HG03342 (cell line): ENCODE data around the gene NEK1.
"Not testable (repeated sequence)": the region's sequence is repeated elsewhere in the genome, so short reads cannot be mapped to it uniquely, and the experiment has no call there.

Experiments
- ATAC-seq: cut with Tn5 transposase; IDR thresholded peaks from one replicate; pipeline ENCODE4 v1.9.1; 2021; ENCODE audit warnings: mild to moderate bottlenecking, moderate library complexity; ENCODE audit not compliant: unreplicated experiment

The NEK1 gene

DNA sequence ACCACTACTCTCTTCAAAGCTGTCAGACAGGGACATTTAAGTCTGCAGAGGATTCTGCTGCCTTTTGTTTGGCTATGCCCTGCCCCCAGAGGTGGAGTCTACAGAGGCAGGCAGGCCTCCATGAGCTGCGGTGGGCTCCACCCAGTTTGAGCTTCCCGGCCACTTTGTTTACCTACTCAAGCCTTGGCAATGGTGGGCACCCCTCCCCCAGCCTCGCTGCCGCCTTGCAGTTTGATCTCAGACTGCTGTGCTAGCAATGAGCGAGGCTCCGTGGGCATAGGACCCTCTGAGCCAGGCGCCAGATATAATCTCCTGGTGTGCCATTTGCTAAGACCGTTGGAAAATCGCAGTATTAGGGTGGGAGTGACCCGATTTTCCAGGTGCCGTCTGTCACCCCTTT, 112.5 kb downstream of the NEK1 start:
- not testable (repeated sequence) for ATAC-seq

DNA sequence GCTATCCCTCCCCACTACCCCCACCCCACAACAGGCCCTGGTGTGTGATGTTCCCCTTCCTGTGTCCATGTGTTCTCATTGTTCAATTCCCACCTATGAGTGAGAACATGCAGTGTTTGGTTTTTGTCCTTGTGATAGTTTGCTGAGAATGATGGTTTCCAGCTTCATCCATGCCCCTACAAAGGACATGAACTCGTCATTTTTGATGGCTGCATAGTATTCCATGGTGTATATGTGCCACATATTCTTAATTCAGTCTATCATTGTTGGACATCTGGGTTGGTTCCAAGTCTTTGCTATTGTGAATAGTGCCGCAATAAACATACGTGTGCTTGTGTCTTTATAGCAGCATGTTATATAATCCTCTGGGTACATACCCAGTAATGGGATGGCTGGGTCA, 118.1 kb downstream of the NEK1 start:
- not testable (repeated sequence) for ATAC-seq

DNA sequence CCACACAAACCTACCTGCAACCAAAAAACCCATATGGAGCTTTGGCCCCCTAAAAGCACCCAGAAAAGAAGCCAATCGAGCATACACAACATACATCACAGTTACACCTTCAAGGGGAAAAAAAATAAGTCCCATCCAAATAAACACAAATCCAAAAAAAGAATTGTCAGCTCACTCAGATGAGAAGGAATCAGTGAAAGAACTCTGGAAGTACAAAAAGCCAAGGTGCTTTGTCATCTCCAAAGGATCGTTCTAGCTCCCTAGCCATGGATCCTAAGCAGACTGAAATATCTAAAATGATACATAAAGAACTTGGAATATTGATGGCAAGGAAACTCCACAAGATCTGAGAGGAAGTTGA, 119.2 kb downstream of the NEK1 start:
- ATAC-seq: no peak

DNA sequence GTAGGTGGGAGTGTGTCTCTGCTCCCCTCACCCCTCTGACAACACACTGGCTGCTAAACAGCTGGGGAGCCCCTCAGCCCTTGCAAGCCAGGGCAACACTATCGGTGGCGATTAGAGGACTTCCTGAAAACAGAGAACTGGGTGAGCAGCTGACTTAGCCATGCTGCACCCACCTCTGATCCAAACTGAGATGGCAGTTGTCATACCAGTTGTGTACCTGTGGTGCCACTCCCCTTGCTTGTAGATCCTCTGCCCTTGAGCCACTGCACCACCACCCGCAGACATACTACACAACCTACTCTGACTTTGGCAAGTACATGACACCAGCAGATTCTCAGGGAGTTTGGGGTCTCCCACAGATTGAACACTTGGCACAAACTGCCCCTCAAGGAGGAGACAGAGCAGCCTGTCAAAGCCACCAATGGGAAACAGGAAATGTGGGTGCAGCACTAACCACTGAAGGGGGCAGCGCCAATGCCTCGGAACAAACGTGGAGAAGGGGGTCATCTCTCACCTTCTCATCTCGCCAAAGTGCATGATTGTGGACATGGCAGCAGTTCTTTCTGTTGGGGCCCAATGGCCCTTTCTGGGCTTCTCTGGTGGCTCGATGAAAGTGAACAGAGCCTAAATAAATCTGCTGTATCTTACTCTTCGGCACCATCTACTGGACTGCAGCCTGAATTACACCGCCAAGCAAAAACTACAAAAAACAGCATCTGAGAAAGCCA, 119.8 kb downstream of the NEK1 start:
- ATAC-seq: no peak

DNA sequence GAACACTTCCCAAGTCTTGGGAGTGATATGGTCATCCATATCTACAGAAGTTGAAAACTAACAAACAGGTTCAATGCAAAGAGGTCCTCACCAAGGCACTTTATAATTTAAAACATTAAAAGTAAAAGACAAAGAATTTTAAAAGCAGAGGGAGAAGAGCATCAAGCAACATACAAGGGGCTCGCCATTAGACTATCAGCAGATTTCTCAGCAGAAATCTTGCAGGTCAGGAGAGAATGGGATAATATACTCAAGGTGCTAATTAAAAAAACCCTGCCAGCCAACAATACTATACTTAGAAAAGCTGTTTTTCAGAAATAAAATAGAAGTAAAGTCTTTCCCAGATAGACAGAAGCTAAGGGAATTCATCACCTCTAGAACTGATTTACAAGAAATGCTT, 121.2 kb downstream of the NEK1 start:
- no peak for ATAC-seq

DNA sequence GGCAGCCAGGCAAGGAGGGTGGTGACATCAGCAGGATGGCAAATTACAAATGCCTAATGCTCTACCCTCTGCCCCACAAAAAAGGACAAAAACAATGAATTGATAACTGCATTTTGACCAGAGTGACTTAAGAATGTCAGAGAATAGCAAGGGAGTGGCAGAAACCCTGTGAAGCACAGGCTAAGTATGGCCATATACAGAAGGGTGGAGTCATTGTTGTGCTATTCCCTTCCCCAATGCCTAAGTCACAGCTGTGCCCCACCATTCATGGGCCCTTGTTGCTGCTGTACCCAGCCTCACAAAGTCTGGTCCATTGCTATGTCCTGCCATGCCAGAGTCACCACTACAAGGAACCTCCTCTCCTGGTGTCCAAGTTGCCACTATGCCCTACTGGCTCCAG, 123.1 kb downstream of the NEK1 start:
- no peak for ATAC-seq

DNA sequence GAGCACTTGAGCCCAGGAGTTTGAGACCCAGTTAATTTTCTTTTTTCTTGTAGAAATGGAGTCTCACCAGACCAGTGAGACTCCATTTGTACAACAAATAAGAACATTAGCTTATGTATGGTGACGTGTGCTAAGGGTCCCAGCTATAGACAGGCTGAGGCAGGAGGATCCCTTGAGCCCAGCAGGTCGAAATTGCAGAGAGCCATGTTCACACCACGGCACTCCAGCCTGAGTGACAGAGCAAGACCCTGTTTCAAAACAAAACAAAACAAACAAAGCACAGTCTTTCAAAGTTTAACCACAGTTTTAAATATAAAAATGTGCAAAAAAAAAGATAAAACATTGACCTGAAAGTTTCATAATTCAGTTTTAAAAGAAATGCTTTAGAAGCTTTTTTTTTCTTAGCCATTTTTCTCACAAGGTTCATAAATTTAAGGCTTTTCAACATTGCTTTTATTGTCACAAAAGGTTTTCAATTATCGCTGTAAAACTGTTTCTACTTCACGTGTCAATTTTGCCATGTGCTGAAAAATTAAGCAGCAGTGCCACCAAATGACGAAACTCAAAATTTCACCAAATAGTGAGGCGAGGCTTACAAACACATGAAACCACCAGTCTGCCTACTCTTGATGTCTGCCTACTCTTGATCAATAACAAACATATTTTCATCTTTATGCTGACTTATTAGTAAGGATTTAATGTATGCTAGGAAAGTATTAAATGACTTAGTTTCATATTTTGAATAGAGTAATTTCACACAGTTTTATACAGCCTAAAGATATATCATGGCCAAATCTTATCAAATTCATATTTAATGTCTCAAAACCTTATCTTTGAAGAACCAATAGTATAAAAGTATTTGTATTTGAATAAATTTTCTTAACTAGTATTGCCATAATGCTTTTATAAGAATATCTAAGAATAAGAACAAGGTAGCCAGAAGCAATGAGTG, 126.3 kb downstream of the NEK1 start:
- peak; percentile 78 for ATAC-seq

DNA sequence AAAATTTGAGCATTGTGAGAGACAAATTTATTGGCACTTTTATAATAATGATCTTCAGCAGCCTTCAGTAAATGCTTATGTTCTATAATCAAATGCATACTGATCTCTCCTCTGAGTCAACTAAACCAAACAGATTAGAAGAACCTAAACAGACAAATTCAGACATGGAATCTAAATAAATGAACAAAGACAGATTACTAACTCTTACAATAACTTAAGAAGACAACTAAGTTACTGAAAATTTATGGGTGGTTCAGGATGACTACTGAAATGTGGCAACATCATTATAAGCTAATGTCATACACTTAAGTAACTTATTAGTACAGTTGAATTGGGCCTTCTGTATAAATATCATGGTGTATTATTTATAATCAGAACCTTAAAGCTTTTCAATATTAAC, 127.3 kb downstream of the NEK1 start:
- no peak for ATAC-seq

DNA sequence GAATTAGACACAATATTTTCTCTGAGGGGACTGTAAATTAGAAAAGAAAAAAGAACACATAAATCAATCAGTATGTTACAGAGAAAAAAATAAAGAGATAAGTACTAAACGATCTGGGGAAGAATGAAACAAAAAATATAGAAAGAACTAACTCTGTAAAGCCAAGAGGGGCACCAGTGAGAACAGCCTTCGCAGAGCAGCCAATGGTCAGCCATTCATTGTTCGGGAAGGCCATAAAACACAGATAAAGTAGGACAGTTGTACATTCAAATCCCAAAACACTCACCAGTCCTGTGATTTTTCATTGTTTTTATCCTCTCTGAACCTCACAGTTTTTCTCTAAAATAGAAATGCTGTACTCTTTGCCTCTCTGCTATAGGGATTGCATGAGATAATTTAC, 127.9 kb downstream of the NEK1 start:
- no peak for ATAC-seq

DNA sequence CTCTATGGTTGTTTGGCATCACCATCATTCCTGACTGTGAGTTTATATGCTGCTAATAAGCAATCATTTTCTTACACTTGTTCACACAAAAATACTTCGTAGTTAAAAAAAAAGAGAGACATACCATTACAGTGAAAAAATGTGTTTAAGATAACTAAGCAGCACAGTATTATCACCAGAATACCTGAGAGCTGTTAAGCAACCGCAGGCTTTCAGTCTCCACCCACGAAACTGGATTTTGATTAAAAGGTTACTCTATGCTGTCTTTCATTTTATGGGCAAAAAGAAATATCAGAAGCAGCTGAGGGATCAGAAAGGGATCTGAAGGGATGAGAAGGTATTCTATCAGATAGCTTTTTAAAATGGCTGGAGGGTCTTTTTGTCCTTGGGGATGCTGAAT, 148.3 kb downstream of the NEK1 start:
- no peak for ATAC-seq

DNA sequence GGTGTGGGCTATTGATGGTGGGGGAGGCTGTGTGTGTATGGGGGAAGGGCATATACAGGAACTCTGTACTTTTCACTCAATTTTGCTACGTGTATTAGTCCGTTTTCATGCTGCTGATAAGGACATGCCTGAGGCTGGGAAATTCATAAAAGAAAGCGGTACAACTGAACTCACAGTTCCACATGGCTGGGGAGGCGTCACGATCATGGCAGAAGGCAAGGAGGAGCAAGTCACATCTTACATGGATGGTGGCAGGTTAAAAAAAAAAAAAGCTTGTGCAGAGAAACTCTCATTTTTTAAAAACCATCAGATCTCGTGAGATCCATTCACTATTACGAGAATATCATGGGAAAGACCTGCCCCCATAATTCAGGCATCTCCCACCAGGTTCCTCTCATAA, 152.3 kb downstream of the NEK1 start:
- ATAC-seq: no peak

DNA sequence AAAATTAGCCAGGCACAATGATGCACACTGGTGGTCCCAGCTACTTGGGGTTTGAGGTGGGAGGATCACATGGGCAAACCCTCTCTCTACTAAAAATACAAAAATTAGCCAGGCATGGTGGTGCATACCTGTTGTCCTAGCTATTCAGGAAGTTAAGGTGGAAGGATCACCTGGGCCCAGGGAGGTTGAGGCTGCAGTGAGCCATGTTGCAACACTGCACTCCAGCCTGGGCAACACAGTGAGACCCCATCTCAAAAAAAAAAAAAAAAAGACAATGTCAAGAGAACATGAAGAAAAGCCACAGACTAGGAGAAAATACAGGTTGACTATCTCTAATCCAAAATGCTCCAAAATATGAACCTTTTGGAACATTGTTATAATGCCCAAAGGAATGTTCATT, 153.8 kb downstream of the NEK1 start:
- no peak for ATAC-seq

DNA sequence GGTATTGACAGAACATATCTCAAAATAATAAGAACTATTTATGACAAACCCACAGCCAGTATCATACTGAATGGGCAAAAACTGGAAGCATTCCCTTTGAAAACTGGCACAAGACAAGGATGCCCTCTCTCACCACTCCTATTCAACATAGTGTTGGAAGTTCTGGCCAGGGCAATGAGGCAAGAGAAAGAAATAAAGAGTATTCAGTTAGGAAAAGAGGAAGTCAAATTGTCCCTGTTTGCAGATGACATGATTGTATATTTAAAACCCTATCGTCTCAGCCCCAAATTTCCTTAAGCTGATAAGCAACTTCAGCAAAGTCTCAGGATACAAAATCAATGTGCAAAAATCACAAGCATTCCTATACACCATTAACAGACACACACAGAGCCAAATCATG, 159.7 kb downstream of the NEK1 start:
- not testable (repeated sequence) for ATAC-seq

DNA sequence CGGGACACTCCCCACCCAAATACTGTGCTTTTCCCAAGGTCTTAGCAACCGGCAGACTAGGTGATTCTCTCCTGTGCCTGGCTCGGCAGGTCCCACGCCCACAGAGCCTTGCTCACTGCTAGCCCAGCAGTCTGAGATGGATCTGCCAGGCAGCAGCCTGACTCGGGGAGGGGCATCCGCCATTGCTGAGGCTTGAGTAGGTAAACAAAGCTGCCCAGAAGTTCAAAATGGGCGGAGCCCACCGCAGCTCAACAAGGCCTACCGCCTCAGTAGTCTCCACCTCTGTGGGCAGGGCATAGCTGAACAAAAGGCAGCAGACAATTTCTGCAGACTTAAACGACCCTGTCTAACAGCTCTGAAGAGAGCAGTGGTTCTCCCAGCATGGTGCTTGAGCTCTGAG, 163.4 kb downstream of the NEK1 start:
- not testable (repeated sequence) for ATAC-seq

DNA sequence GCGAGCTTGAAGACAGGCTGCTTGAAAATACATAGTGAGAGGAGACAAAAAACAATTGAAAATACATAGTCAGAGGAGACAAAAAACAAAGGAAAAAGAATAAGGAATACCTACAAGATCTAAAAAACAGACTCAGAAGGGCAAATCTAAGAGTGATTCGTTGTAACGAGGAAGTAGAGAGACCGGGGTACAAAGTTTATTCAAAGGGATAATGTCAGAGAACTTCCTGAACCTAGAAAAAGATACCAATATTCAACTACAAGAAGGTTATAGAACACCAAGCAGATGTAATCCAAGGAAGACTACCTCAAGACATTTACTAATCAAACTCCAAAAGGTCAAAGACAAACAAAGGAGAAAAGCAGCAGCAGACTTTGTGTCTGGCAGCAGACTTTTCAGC, 165.6 kb downstream of the NEK1 start:
- no peak for ATAC-seq

DNA sequence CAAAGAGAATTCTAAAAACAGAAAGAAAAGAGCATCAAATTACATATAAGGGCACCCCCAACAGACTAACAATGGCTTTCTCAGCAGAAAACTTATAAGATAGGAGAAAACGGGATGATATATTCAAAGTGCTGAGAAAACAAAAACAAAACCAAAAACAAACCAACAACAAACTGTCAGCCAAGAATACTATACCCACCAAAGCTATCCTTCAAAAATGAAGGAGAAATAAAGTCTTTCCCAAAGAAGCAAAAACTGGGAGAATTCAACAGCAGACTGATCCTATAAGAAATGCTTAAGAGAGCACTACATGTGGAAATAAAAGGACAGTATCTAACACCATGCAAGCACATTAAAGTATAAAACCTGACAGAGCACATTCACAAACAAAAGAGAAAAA, 168.6 kb downstream of the NEK1 start:
- ATAC-seq: no peak

DNA sequence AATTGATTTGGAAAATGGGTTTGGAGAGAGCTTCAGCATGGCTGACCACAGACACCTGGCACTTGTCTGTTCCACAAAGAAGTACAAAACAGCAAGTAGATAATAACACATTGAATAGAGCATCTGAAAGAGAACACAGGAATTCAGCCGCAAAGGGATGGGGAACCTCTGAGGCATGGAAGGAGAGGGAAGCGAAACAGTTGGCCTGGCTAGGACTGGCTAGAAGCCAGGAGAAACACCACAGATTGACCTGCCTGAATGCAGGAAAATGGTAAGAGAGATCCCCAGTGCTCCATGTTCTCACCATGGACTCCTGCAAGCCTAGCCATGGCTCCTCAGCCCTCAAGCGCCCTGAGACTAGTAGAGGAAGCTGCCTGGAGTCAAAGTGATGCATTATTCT, 171.9 kb downstream of the NEK1 start:
- ATAC-seq: no peak

DNA sequence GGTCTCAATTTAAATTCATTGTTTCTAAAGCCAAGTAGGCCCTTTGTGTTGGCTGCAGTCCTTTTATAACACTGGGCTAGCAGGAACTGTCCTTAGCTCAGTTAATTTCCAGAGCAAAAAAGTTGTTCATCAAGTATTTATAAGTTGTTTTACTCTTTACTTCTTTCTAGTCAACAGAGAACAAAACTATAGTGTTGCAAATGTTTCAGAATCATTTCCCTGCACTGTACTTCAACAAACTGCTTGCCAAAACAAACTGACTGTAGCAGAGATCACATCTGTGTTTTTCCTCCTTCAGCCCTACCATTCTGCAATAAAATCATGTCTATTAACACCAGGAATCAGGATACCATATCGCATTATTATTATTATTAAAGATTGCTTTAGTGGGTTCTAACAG, 173.1 kb downstream of the NEK1 start:
- no peak for ATAC-seq

DNA sequence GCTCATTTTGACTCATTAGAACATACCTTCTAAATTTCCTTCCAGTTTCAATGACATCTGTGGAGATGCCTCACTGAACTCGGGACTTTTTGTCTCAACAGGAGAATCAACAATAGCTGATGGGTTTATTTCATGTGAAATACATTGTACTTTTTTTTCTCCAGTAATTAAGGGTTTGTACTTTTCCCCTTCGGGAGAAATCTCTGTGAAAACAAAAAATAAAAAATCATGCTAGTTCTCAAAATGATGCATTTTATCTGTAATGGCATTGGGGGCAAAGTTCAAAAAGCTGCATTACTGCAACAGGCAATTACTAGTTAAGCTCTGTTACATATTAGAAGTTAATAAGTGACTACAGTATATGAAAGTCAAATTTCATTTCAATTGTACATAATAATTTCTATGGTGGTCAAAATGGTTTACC, 174.3 kb downstream of the NEK1 start:
- peak; percentile 50 for ATAC-seq

DNA sequence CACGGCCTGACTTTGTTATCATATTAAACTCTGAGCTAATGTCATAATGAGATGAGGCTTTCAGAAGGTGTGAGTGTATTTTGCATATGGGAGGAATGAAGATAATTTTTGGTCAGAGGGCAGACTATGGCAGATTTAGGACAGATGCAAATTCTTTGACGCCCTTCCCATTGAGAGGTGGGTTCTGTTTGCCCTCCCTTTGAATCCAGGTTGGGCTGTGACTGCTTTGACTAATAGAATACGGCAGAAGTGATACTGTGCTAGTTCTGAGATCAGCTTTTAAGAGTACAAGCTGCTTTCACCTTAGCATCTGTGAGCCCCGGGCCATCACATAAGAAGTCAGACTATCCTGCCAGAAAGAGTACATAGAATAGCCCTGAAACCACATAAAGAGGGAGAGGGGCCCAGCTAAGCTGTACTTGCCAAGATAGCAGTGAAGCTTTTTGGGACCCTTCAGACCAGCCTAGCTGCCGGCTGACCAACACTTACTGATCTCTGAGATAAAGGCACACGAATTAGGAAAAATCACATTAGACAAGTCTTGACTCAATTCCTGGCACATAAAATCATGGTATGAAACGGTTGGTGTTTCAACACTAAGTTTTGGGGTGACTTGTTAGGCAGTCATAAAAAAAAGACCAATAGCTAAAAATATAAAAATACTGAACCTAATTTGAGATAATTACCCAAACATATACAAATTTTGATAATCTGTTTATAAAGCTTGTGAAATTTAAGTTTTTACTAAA, 174.9 kb downstream of the NEK1 start:
- ATAC-seq: peak; percentile 88

DNA sequence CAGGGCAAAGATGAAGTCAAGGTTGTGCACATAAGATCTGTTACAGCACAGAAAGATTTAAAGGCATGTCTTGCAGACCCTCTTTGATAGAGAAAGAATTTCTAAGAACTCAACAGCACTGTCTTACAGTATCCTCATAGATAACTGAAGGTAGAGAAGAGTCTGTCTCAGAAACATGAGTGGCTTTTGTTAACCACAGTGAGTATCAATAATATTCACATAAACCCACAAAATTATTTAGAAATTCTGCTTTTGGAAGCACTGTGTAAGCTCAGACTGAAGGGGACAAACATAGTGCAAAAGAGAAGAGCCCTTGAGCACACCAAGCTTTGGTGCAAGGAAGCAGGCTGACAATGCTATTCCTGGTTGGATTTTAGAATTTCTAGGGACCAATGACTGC, 175.6 kb downstream of the NEK1 start:
- ATAC-seq: no peak

DNA sequence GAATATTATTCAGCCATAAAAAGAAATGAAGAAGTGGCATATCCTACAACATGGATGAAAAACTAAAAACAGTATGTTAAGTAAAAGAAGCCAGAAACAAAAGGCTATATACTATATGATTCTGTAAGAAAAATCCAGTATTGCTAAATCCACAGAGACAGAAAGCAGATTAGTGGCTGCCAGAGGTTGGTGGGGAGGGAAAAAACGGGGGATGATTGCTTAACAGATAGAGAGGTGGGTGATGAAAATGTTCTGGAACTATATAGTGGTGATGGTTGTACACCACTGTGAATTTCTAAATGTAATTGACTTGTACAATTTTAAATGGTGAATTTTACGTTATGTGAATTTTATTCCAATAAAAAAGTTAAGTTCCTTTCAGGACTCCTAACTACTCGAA, 184.0 kb downstream of the NEK1 start:
- ATAC-seq: no peak
